NOMO-1 treated with DMSO at 0.1 percent for 48 hours (cell line): ENCODE data around the gene LAMB2.

ENCODE experiments used
- DNase-seq: peaks from one replicate; lab custom pipeline; 2025; ENCODE audit not compliant: unreplicated experiment; lab: John Stamatoyannopoulos, UW

LAMB2 gene

GRCh38 chr3:49076646-49077045 is 56.2 kb downstream of the LAMB2 start:
- DNase-seq = no peak

GRCh38 chr3:49076116-49076515 is 56.7 kb downstream of the LAMB2 start:
- no peak for DNase-seq
